HG02970 (cell line): ENCODE data around the gene FOXN4.

ENCODE experiments used
- ATAC-seq: cut with Tn5 transposase; IDR thresholded peaks from one replicate; pipeline ENCODE4 v1.9.1; 2021; ENCODE audit warnings: mild to moderate bottlenecking, moderate library complexity, moderate number of reproducible peaks; ENCODE audit not compliant: unreplicated experiment, low FRiP score

Gene FOXN4

GRCh38 chr12:109307051-109307450 is 2.0 kb downstream of the FOXN4 start:
- ATAC-seq: no peak

GRCh38 chr12:109305547-109305946 is 3.5 kb downstream of the FOXN4 start:
- ATAC-seq: no peak

GRCh38 chr12:109304485-109304884 is 4.6 kb downstream of the FOXN4 start:
- ATAC-seq: no peak

GRCh38 chr12:109302770-109303169 is 6.3 kb downstream of the FOXN4 start:
- ATAC-seq: no peak

GRCh38 chr12:109302358-109302757 is 6.7 kb downstream of the FOXN4 start:
- no peak for ATAC-seq

GRCh38 chr12:109301643-109302168 is 7.4 kb downstream of the FOXN4 start:
- ATAC-seq: no peak

- ATAC-seq: no peak
Observed at GRCh38 chr12:109299849-109300248, 9.2 kb downstream of the FOXN4 start.

- ATAC-seq: no peak
Observed at GRCh38 chr12:109296431-109296830, 12.7 kb downstream of the FOXN4 start.

- no peak for ATAC-seq
Observed at GRCh38 chr12:109295764-109296425, 13.2 kb downstream of the FOXN4 start.

GRCh38 chr12:109294286-109294796 is 14.7 kb downstream of the FOXN4 start:
- ATAC-seq: no peak

GRCh38 chr12:109293106-109293505 is 16.0 kb downstream of the FOXN4 start:
- no peak for ATAC-seq

GRCh38 chr12:109292342-109292711 is 16.8 kb downstream of the FOXN4 start:
- ATAC-seq: no peak

GRCh38 chr12:109291521-109292341 is 17.4 kb downstream of the FOXN4 start:
- ATAC-seq: no peak

- no peak for ATAC-seq
Observed at GRCh38 chr12:109291117-109291516, 18.0 kb downstream of the FOXN4 start.

- ATAC-seq: no peak
Observed at GRCh38 chr12:109290061-109290460, 19.0 kb downstream of the FOXN4 start.

- no peak for ATAC-seq
Observed at GRCh38 chr12:109289551-109289950, 19.5 kb downstream of the FOXN4 start.

- ATAC-seq: no peak
Observed at GRCh38 chr12:109289004-109289403, 20.1 kb downstream of the FOXN4 start.

- ATAC-seq: no peak
Observed at GRCh38 chr12:109288571-109288970, 20.5 kb downstream of the FOXN4 start.

GRCh38 chr12:109287811-109288469 is 21.1 kb downstream of the FOXN4 start:
- ATAC-seq: no peak

- no peak for ATAC-seq
Observed at GRCh38 chr12:109287181-109287580, 21.9 kb downstream of the FOXN4 start.

GRCh38 chr12:109286652-109287051 is 22.4 kb downstream of the FOXN4 start:
- no peak for ATAC-seq
